HG03196 (cell line): ENCODE data around the gene MAN2C1.
"Not testable (repeated sequence)": the region's sequence is repeated elsewhere in the genome, so short reads cannot be mapped to it uniquely, and the experiment has no call there.

Source experiments
- ATAC-seq: cut with Tn5 transposase; IDR thresholded peaks from one replicate; pipeline ENCODE4 v1.9.1; 2021; ENCODE audit not compliant: unreplicated experiment

MAN2C1 gene

DNA sequence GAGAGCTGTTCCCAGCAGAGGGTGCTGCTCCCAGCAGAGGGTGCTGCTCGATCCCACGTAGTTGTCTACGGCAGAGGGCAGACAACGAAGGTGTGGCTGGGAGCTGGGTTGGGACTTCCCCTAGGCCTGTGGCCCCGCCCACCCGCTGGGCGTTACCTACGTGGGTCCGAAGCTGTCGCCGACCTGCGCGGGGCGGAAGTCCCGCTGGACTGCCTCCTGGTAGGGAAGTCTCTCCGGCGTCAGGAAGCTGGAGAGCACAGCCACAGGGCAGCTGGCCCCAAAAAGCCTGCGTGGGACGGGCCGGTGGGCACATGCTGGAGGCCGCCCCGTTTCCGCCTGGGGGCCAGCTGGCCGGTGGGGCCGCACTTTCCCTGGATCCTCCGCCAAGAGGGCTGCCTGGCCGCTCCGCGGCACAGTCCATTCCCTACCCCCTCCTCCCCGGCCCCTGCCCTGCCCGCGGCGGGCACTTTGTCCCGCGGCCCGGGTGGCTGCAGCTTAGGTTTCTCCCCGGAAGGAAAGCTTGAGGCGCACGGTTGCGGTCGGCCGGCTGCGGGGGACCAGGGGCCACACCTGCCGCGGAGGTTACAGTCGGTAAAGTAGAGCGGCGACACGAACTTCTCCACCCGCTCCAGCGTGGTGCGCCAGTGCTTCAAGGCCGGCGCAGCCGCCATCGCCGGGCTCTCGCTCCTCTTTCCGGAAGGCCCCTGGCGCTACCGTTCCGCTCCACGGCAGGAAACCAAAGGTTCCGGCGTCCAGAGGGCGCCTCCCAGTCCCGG, at the start of gene MAN2C1:
TSS of gene MAN2C1 (minus strand) at position 695 of the 776 bp plus-strand sequence. CDS start at position 671, 24 bp downstream.
- peak; percentile 84 for ATAC-seq

- no peak for ATAC-seq
Observed at GRCh38 chr15:75416584-75416983, 48.2 kb upstream of the MAN2C1 start.

DNA sequence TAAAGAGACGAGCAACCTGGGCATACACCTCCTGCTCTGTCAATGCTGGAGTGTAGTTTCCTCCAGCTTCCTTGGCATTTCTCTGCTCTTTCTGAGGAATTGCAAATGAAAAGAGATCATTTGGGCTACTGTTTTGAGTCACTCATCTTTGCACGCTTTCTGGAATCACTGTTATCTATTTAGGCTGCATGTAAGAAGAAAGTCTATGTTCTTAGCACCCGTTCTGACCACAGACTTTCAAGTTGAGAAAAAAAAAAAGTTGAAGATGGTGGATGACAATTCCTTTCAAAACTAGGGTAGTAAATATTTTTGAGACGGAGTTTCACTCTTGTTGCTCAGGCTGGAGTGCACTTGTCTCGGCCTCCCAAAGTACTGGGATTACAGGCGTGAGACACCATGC, 41.8 kb upstream of the MAN2C1 start:
- no peak for ATAC-seq

- ATAC-seq = no peak
Observed at GRCh38 chr15:75407083-75407482, 38.7 kb upstream of the MAN2C1 start.

DNA sequence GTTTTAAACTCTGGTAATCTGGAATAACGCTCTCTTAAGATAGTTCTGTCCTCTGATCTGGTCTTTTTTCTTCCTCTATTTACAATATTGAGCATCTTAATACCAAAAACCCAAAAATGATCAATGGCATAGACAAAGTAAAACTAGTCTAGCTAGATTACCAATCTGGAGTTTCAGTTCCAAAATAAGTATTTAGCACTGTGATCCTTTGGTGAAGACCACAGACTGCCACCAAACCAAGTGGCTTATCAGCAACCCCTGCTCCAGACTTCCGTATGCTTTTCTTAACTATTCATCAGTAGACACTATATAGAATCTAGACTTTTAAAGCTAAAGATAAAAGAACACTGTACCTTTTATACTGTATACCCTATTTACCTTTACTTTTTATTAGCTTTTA, 35.5 kb upstream of the MAN2C1 start:
- ATAC-seq = no peak

- ATAC-seq = no peak
Observed at GRCh38 chr15:75397494-75397893, 29.1 kb upstream of the MAN2C1 start.

DNA sequence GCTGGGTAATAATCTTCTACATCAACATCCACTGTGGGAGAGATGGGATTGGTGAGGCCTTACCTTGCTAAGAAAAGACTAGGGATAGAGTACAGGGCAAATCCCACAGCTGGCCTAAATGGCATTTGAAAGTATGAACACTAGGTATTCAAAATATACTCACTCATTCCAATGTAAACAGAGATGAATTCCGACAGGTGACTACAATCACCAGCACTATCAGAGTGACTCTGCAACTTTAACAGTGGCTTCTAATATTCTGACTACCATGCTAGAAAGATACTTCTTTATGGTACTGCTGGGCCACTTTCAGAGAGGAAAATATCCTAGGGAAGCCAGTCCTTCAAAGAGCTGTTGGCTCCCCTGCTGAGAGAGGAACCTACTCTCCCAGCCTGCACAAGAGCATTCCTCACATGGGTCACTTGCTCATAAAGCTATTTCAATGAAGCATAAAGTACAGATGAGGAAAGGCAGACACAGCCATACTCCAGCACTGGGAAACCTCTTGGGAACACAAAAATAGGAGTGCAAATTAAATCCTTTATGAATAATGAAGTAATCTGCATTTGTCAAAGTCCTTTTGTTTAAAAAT, 21.5 kb upstream of the MAN2C1 start:
- no peak for ATAC-seq

DNA sequence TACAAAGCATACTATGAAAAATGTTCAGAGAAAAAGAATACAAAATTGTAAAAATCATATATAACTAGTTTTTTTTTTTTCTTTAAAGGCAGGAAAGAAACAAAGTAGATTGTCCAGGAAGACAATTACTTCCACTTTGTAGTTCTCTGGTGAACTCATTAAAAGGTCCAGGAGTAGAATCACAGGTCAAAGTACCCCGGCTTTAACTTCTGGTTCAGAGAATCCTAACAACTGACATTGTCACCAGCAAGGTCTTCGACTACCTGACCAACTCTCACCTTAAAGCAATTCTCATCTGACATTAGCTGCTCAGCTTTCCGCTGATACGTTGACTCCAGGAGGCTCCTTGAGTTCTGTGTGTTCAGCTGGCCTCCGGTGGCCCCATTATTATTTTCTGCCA, 15.6 kb upstream of the MAN2C1 start:
- ATAC-seq = not testable (repeated sequence)

DNA sequence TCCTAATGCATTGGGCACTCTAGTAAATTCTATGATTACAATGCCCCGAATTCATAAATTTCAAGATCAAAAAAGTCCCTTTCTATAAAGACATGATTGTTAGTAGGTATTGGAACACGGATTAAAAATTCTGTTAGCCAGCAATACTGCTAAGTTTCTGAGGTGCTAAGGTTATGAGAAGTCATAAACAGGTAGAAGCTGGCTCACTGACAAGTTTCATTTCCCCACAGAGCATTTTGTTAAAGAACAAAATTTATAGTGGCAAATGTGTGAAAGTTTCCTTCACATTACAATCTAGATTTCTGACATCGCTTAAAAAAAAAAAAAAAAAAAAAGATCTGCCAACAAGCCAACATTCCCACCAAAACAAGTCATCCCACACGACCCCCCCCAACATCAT, 12.4 kb upstream of the MAN2C1 start:
- no peak for ATAC-seq

DNA sequence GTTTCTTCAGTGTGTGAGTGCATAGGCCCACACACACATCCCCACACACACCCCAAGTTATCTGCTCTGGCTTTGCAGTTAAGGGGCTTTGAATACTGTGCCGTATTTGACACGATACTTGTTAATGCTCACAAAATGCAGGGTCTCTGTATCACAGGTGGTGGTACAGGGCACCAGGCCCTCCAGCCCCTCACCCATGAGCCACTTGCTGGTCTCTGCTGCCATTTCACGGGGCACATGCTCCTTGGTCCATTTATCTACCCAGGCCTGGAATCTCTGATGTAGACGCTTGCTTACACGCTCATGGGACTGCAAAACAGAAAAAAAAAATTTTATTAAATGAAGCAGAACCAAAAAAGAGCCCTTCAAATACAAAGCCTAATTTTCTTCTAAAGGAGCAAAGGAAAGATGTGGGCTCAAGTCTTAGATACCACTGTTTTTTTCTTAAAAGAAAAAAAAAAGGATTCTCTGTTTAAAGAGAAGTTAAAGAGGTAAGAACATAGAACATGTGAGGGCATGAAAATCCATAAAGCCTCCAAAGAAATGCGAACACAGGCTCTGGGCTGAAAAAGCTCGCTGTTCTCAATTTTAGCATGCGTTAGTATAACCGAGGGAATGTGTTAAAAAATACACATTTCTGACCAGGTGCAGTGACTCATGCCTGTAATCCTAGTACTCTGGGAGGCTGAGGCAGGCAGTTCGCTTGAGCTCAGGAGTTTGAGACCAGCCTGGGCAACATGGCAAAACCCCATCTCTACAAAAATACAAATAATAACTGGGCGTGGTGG, 3.7 kb upstream of the MAN2C1 start:
- ATAC-seq = no peak

- no peak for ATAC-seq
Observed at GRCh38 chr15:75371486-75371885, 3.1 kb upstream of the MAN2C1 start.

DNA sequence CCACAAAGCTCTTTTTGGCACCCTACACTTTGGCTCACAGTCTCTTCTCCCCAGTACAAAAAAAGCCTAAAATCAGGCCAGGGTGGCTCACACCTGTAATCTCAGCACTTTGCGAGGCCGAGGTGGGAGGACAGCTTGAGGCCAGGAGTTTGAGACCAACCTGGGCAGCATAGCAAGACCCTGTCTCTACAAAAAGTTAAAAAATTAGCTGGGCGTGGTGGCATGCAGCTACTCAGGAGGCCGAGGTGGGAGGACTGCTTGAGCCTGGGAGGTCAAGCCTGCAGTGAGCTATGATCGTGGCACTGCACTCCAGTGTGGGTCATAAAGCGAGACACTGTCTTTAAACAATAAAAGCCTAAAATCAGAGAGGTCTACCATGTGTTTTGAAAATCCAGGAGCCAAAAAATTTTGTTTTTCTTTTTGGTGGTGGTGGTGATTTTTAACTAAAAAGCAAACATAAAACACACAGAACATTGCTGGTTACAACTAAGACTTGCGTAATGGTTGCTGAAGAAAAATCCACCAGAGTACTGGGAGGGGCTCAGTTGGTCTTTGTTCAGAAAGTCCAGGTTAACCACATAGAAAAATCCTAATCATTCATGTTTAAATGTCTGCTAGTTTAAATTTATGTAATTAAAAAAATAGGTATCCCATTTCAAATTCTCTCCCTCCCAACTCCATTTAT, 1.6 kb upstream of the MAN2C1 start:
- ATAC-seq = no peak

DNA sequence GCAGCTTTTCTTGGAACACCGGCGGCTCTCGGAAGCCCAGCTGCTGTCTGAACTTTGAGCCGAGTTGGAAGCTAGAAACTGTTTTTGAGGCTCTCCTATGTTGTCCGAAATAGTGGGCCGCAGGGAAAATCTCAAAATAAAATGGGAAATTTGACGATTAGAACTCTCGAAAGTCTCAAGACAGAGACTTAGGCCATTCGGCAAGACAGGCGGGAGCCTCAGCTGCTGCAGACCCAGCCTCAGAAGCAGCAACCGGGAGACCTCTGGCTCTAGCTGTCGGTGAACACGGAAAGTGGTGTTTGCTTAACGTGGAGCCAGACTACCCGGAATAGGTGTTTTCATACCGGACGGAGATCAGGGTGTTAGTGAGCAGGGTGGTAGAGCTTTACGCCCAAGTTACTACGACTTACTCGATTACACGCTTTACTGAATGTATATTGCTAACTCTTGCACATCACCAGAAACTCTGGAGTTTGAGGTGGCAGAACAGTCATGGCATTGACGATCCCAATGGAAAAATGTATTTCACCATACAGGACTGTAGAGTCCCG, 357 bp upstream of the MAN2C1 start:
- no peak for ATAC-seq

GRCh38 chr15:75367406-75367912, 948 bp downstream of the MAN2C1 start:
- ATAC-seq = no peak

- ATAC-seq = no peak
Observed at GRCh38 chr15:75367006-75367405, 1.4 kb downstream of the MAN2C1 start.

DNA sequence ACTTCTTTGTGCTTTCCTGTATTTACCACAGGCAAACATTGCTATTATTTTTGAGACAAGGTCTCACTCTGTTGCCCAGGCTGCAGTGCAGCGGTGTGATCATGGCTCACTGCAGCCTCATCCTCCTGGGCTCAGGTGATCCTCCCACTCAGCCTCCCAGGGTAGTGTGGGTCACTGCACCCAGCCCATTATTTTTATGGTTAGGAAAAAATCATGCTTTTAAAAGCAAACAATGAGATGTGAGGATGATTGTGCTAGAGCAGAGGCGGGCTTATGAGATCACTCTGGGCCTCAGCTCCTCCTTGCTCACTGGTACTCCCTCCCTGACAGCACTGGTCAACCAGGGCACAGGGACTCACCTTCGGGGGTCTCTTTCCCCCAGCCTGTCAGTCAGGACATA, 2.2 kb downstream of the MAN2C1 start:
- ATAC-seq = no peak

DNA sequence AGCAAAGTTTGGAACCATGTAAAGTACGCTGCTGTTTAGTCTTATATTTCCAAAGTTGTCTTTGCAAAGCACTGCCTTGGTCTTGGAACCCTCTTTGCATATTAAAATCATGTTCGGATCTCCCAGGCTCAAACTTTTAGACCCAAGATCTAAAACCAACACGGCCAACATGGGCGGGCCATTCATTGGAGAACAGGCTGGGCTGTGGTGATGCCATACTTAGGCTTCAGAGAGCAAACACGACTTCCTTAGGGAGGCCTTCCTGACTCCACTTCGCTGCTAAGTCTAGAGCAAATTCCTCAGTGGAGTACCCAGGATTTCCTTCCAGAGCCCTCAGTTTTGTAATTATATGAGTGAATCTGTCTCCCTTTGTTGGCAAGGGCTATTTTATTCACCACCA, 3.5 kb downstream of the MAN2C1 start:
- ATAC-seq = no peak

- ATAC-seq = no peak
Observed at GRCh38 chr15:75363786-75364185, 4.6 kb downstream of the MAN2C1 start.

- ATAC-seq = no peak
Observed at GRCh38 chr15:75362642-75363249, 5.7 kb downstream of the MAN2C1 start.

DNA sequence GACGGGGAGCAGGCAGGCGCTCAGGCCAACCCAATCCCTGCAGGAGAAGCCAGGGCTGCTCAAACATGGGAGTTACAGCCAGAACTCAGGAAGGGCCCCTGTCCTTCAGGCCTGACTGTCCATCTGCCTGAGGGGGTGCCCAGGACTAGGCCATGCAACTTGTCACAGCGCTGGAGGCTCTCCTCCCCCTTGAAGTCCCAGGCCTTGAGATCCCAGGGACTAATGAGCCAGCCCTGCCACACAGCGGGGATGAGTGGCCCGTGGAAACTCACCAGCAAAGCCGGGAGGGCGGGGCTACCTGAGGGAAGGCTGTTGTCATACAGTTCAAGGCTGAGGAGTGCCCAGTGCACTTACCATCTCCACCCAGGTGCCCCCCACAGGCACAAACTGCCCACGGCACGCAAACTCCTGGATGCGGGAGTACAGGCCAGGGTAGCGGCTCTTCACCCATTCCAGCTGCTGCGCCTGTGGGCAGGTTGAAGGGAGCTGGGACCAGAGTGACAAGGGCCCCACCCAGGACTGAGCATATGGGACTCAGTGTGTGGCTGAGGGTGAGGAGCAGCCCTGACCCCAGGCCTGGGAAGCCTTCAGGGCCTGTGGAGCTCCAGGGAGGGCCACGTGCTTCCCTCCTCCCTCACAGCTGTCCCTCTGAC, 6.3 kb downstream of the MAN2C1 start:
- ATAC-seq = no peak
